Esophagus muscularis mucosa (tissue), 4 donors: ENCODE results near the gene CDKN2A. TPM values are rescaled to one million over a fixed set of nuclear protein-coding genes. Genes with fewer than 3 reads are reported as not detected.

Experiments used
- DNase-seq: peaks from one replicate; pipeline ENCODE4 v3.0.0-alpha.2; 2017; ENCODE audit errors: extremely low spot score
- H3K27ac ChIP-seq, 4 donors: fragments of 200-600 bp; sonication (generic); replicated peaks in 1 of 4; 1 replicate in 3 of 4; 2 replicates in 1 of 4; pipeline ENCODE4 v1.5.1; 2016 to 2019; ENCODE audit warnings: mild to moderate bottlenecking in 1 of 4
- H3K27me3 ChIP-seq, 4 donors: fragments of 200-600 bp; sonication (generic); one replicate each; pipeline versions ENCODE4 v1.5.1 to v1.6.0; 2016 to 2019
- H3K36me3 ChIP-seq, 4 donors: fragments of 200-600 bp; sonication (generic); one replicate each; pipeline ENCODE4 v1.5.1; 2016 to 2019
- H3K4me1 ChIP-seq, 4 donors: fragments of 200-600 bp; sonication (generic); one replicate each; pipeline ENCODE4 v1.5.1; 2016 to 2019
- H3K4me3 ChIP-seq, 4 donors: fragments of 200-600 bp; sonication (generic); 1 replicate in 2 of 4; 2 replicates in 2 of 4; pipeline ENCODE4 v1.5.1; 2016 to 2019; ENCODE audit warnings: mild to moderate bottlenecking in 4 of 4, moderate library complexity in 1 of 4
- H3K9me3 ChIP-seq, 4 donors: fragments of 200-600 bp; sonication (generic); 1 replicate in 3 of 4; 2 replicates in 1 of 4; pipeline ENCODE4 v1.5.1; 2016 to 2019
- EP300 ChIP-seq: sonication (generic); formaldehyde crosslinking; IDR thresholded peaks from one replicate; pipeline ENCODE4 v1.6.1; 2017; ENCODE audit warnings: antibody characterized with exemption
- POLR2A ChIP-seq: fragments of 450-650 bp; IDR thresholded peaks from one replicate; pipeline ENCODE4 v1.6.1; 2017; ENCODE audit warnings: antibody characterized with exemption, moderate library complexity, mild to moderate bottlenecking, low read depth
- POLR2AphosphoS5 ChIP-seq, 2 donors: sonication (generic); formaldehyde crosslinking; IDR thresholded peaks; one replicate each; pipeline ENCODE4 v1.6.1; 2017; ENCODE audit warnings: antibody characterized with exemption in 2 of 2
- WGBS: methylation state at CpG from one replicate; pipeline ENCODE4 v1.1.5; 2018; 5-methylcytosine and 5-hydroxymethylcytosine counted together
- intact Hi-C: fragments of 100-400 bp; cut with DNase I; formaldehyde crosslinking; loops from one replicate; pipeline ENCODE4 v1.15.1; 2023
- total RNA-seq, 4 donors: library from RNA; depleted of rRNA; stranded (reverse); fragments of >200 nt; gene quantifications; one replicate each; pipeline versions ENCODE4 v1.1.0 to v1.2.1, GENCODE V29; 2016
- TF ChIP-seq, protein P1 (sequence below), 3 experiments: fragments of 200-600 bp in 2 of 3; fragments of 450-650 bp in 1 of 3; sonication (generic) in 2 of 3; IDR thresholded peaks; one replicate each; pipeline ENCODE4 v1.5.1; 2017 to 2019; ENCODE audit warnings: antibody characterized with exemption in 3 of 3, mild to moderate bottlenecking in 2 of 3, moderate library complexity in 1 of 3

The CDKN2A gene
- total RNA-seq, 4 donors from 2014 or later, result 3.1 to 6.0 (median 4.4) TPM

DNA sequence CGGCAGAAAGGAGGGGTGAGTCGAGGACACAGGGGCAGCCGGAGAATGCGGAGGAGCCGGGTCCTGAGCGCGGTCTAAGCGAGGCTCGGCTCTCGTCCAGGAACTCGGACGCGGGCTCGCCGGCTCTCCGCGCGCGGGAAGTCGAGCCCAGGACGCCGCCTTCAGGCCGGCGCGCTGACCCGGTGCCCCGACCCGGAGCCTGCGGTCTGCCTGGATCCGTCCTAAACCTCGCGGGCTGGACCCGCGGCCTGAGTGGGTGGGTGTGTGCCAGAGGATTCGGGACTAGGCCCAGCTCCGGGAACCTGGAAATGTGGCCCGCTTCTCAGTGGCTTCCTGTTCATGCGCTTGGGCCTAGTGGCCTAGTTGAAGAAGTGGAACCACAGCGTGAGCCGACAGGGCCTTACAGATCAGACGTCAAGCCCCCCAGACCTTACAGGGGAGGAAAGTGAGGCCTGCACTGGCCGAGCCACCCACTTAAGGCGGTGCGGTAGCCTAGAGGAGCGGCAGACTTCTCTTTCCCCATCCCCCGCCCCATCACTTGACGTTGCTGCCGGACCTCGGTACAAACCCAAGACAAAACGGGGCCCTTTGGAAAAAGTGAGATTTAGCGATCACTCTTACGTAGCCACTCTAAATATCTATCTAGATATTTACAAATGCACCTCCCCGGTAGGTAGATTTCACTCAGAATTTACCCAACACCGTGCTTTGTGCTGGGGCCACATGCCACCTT lies 1.6 kb upstream of the CDKN2A start:
- TF ChIP-seq, protein P1, sequence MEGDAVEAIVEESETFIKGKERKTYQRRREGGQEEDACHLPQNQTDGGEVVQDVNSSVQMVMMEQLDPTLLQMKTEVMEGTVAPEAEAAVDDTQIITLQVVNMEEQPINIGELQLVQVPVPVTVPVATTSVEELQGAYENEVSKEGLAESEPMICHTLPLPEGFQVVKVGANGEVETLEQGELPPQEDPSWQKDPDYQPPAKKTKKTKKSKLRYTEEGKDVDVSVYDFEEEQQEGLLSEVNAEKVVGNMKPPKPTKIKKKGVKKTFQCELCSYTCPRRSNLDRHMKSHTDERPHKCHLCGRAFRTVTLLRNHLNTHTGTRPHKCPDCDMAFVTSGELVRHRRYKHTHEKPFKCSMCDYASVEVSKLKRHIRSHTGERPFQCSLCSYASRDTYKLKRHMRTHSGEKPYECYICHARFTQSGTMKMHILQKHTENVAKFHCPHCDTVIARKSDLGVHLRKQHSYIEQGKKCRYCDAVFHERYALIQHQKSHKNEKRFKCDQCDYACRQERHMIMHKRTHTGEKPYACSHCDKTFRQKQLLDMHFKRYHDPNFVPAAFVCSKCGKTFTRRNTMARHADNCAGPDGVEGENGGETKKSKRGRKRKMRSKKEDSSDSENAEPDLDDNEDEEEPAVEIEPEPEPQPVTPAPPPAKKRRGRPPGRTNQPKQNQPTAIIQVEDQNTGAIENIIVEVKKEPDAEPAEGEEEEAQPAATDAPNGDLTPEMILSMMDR (IDR thresholded peaks at IDR 0.05), result peak; percentile 20 to 28 (median 25)
- TF ChIP-seq POLR2A, result no peak
- no peak for TF ChIP-seq POLR2AphosphoS5 (IDR thresholded peaks at IDR 0.05)
- TF ChIP-seq EP300, result no peak
- Histone ChIP-seq H3K27me3 (peaks cover 0 to 28% (median 0%) of the 10 kb centered on the region in 4 donors), H3K4me1 (peaks cover 10 to 17% (median 15%) of the 10 kb centered on the region in 4 donors), H3K9me3 (no peaks in the 10 kb centered on the region), H3K27ac (peak overlapping the region; percentile 64 to 88 (median 82)), H3K4me3 (peak overlapping the region; percentile 68 to 93 (median 76)), H3K36me3 (no peaks in the 10 kb centered on the region)
- intact Hi-C loops, result loop anchor here (2.0 kb wide), 1 partner anchor 13 kb away; the partner anchor contains the start of gene CDKN2B
- no peak for DNase-seq
- 24% methylated on average over 45 of the region's 54 CpGs for WGBS

DNA sequence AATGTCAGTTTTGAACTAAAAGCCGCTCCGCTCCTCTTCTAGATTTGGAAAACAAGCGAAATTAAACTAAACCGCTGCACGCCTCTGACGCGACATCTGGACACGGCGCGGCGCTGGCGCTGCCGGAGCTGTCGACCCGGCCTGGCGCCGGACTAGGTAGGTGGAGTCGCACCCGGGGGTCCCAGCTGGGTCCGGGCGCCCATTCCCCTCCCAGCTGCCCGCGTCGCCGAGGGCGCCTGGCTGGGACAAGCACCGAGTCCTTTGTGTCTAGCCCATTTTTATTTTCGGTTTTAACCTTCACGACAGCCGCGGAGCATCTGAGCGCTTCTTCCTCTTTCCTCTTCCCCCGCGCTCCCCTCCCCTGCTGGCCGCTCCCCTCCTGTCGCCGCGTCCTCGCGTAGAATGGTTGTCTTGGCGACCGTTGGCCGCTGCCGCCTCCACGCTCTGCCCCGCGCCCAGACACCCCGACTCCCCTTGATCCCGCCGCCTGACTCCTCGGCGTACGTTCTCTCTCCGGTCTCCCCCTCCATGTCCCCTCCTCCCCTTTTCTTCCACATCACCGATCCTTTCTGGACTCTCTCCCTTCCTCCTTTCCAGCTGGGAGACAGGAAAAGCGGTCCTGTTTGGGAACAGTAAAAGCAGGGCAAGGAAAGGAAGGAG lies 944 bp upstream of the CDKN2A start:
- Histone ChIP-seq H3K36me3 (no peaks in the 10 kb centered on the region), H3K4me1 (peaks cover 10 to 18% (median 15%) of the 10 kb centered on the region in 4 donors), H3K27me3 (peaks cover 0 to 35% (median 0%) of the 10 kb centered on the region in 4 donors), H3K27ac (peak overlapping the region; percentile 64 to 88 (median 82)), H3K9me3 (no peaks in the 10 kb centered on the region), H3K4me3 (peak overlapping the region; percentile 68 to 93 (median 76))
- TF ChIP-seq, protein P1 (IDR thresholded peaks at IDR 0.05), result no peak
- TF ChIP-seq EP300 (no peak), POLR2A (no peak), POLR2AphosphoS5 (IDR thresholded peaks at IDR 0.05) (no peak)
- peak; percentile 96 for DNase-seq
- intact Hi-C loops, result loop anchor here (2.0 kb wide), 1 partner anchor 14 kb away; the partner anchor contains the start of gene CDKN2B
- under 1% methylated on average over 48 of the region's 56 CpGs for WGBS

DNA sequence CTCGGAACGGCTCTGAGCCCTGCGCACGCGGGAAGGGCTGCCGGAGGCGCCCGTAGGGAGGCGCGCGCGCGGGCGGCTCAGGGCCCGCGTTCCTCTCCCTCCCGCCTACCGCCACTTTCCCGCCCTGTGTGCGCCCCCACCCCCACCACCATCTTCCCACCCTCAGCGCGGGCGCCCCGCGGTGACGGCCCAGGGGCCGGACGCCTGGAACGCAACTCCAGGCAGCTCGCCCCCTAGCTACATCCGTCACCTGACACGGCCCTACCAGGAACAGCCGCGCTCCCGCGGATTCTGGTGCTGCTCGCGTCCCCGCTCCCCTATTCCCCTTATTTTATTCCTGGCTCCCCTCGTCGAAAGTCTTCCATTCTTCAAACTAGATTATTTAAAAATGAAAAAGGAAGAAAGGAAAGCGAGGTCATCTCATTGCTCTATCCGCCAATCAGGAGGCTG lies 389 bp upstream of the CDKN2A start, which contains the start of gene CDKN2B-AS1:
TSS of gene CDKN2B-AS1 (plus strand) at position 236 of the 450 bp plus-strand sequence.
- peak within 1 kb of the TSS; percentile 64 to 88 (median 82) for H3K27ac ChIP-seq
- no peak for DNase-seq
- H3K4me3 ChIP-seq, result peak within 1 kb of the TSS; percentile 68 to 93 (median 76)
- intact Hi-C loops, result loop anchor here (2.0 kb wide), 1 partner anchor 14 kb away; the partner anchor contains the start of gene CDKN2B
- H3K4me1 ChIP-seq, result peaks cover 10 to 24% (median 15%) of the 10 kb centered on the region in 4 donors
- WGBS, result 0% methylated on average over 23 of the region's 43 CpGs
- H3K36me3 ChIP-seq, result no peaks in the 10 kb centered on the region
- TF ChIP-seq POLR2AphosphoS5 (IDR thresholded peaks at IDR 0.05), result no peak
- TF ChIP-seq POLR2A, result no peak
- TF ChIP-seq EP300, result no peak
- TF ChIP-seq, protein P1 (IDR thresholded peaks at IDR 0.05), result no peak
- H3K9me3 ChIP-seq, result no peaks in the 10 kb centered on the region
- H3K27me3 ChIP-seq, result peaks cover 0 to 40% (median 4%) of the 10 kb centered on the region in 4 donors

DNA sequence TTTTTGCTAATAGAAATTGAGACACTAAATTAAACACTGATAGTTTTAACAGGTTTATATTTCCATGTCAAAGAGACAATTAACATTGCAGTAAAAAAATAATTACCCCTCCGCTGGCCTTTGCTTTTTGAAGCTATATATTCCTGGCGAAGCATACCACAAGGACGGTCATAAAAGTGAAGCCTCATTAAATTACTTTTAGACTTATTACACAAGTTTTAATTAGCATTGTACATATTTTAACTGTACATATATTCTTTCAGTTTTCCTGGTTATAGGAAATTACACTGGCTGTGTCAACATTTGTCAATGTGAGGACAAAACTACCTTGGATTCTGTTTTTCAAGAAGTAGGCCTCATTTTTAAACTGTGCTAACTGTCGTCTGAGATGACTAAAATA lies 1.2 kb downstream of the CDKN2A start:
- WGBS, result 92% methylated on average over 4 of the region's 4 CpGs
- Histone ChIP-seq H3K4me3 (peak overlapping the region in 2 of 4 donors; percentile 80 to 93), H3K9me3 (no peaks in the 10 kb centered on the region), H3K27ac (no peak overlapping the region), H3K27me3 (peaks cover 0 to 56% (median 9%) of the 10 kb centered on the region in 4 donors), H3K4me1 (peaks cover 10 to 24% (median 15%) of the 10 kb centered on the region in 4 donors), H3K36me3 (no peaks in the 10 kb centered on the region)
- DNase-seq, result no peak
- TF ChIP-seq POLR2A (no peak), EP300 (no peak), POLR2AphosphoS5 (IDR thresholded peaks at IDR 0.05) (no peak)
- TF ChIP-seq, protein P1 (IDR thresholded peaks at IDR 0.05), result no peak
- intact Hi-C loops, result no loop called here
